GM12873 (cell line): ENCODE results near the gene CSRP1.

Experiments used
- TF ChIP-seq, protein P1 (sequence below): IDR thresholded peaks from 2 replicates; pipeline ENCODE4 v1.5.1; 2012; ENCODE audit warnings: low read depth, mild to moderate bottlenecking, moderate library complexity, low read length, control low read depth; ENCODE audit not compliant: insufficient read depth; ENCODE audit errors: missing control alignments

The CSRP1 gene

DNA sequence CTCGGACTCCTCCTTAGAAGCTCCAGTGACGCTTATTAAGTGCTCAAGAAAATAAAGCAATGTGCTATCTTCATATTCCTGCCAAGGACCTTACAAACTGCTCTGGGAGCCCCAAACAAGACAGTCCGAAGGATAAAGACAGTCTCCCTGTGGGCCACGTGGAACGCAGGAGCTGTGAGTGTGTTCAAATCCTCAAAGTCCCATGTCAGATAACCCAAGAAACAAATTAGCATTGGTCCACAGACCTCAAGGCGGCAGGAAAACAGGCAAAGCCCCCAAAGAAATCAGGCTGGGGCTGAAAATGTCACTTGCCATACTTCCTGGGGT, 29.0 kb upstream of the CSRP1 start:
- TF ChIP-seq, protein P1, sequence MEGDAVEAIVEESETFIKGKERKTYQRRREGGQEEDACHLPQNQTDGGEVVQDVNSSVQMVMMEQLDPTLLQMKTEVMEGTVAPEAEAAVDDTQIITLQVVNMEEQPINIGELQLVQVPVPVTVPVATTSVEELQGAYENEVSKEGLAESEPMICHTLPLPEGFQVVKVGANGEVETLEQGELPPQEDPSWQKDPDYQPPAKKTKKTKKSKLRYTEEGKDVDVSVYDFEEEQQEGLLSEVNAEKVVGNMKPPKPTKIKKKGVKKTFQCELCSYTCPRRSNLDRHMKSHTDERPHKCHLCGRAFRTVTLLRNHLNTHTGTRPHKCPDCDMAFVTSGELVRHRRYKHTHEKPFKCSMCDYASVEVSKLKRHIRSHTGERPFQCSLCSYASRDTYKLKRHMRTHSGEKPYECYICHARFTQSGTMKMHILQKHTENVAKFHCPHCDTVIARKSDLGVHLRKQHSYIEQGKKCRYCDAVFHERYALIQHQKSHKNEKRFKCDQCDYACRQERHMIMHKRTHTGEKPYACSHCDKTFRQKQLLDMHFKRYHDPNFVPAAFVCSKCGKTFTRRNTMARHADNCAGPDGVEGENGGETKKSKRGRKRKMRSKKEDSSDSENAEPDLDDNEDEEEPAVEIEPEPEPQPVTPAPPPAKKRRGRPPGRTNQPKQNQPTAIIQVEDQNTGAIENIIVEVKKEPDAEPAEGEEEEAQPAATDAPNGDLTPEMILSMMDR, result no peak

DNA sequence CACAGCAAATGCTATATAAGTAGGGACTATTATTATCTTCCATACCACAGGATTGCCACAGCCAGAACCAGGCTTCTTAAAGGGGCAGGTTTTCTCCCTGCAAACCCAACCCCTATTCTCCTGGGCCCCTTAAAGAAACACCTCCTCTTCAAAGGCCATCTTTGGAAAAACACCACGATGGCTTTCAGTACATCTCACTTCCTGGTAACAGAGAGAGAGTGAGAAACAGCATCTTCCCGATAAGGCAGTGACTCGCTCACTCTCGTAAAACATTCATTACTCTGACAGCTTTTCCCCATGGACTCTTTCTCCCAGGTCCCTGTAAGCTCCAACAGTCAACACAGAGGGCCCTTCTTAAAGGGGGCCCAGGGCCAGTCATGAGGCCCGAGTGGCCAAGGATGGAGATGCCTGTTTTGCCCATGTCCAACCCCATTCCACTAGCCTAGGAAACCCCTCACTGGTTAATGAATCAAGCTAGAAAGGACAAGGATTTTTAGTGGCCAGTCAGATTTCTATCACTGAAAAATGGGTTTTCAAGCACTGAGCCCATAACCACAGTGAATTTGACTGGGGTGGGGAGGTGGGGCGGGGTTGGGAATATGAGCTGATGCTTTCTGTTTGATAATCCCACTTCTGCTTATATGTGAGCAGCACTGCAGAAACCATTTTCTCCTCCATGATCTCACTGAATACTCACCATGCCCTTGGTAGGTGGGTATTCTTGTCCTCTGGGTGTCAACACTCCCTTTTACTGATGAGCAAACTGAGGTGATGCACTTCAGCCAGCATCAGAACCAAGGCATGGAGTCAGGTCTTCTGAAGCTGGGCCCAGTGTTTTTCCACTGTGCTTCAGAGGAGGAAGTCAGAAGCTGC, 28.4 kb upstream of the CSRP1 start:
- TF ChIP-seq, protein P1, result no peak

DNA sequence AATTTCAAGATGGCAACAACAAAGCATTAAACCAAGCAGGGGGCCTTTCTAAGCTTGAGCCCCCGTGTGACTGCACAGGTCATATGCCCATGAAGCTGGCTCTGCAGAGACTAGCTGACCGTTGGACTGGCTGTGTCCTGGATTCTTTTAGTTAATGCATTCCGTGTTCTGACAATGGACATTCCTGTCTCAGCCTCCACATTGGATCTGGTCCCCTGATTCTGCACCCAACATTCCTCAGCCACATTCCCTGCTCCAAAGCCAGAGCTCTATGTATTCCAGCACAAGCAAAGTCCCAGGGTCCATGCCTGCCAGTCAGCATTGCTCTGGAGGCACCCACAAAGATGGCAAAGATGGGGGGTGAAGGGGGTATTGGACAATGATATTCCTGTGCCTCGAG, 26.9 kb upstream of the CSRP1 start:
- TF ChIP-seq, protein P1, result no peak

DNA sequence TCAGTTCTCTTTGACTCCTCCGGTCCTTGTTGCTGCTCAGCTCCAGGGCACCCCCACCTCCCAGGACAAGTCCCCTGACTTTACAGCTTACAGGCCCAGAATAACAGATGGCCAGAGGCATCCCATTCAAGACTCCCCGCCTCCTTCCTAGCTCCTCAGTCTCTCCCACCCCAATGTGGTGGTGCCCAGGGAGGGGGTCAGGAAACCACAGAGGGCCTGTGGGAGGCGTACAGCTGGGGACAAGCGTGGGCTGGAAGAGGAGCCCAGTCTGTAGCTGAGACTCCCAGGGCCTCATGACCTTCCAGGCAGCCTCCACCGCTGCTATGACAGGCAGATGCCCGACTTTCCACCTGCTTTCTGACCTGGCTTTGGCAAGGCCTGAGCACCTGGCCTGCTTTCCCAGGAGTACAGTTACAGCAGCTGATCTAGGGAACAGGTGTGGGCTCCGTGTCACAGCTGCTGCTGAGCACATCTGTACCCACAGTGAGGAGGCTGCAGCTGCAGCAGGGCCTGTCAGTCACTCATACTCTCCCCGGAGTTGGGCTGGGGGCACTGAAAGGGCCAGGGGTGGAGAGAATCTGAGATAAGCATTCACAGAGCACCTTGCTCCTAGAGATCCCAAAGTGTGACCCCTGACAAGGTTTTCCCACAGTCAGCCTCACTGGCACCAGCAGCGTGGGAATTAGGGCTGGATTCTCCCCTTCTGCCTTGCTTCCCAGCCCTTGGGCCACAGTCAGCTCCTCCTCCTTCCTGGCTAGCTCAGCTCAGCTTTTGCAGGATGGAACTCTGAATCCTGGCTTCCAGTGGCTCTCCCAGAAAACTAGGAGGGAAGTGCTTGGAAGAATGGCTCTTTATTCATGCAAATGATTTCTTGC, 24.9 kb upstream of the CSRP1 start:
- TF ChIP-seq, protein P1, result no peak

DNA sequence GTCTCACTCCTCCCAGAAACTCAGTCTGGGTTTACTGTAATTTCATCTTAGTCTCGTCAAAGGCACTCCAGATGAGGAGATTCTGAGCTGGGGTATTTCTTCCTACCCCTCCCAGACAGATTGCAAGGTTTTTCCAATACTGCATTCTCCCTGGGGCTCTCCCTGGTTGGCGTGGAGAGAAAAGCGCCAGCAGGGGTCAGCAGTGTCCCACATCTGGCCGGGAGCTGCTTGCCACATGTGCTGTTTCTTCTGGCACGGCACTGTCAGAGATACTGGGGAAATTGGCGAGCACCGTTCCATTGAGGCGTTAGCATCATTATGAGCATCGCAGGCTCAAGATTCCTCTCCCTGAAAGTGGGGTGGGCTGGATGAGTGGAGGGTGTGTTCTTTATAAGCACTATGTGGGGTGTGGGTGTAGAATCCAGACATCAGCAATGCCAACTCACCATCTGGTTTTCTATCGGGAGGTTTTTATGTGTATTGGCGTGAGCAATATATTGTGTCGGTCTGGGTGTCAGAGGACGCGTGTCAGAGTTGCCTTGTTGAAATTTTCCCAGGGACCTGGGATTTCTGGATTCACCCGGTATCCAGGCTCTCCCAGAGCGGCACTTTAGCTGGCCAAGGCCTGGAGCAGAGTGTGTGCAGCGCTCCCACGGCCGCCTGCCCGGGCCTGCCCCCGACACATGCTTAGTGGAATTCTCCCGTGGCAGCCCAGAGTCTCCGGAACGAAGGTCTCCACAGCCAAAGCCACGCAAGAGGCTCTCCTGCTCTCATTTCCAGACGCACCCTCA, 24.0 kb upstream of the CSRP1 start:
- TF ChIP-seq, protein P1, result peak; percentile 75

DNA sequence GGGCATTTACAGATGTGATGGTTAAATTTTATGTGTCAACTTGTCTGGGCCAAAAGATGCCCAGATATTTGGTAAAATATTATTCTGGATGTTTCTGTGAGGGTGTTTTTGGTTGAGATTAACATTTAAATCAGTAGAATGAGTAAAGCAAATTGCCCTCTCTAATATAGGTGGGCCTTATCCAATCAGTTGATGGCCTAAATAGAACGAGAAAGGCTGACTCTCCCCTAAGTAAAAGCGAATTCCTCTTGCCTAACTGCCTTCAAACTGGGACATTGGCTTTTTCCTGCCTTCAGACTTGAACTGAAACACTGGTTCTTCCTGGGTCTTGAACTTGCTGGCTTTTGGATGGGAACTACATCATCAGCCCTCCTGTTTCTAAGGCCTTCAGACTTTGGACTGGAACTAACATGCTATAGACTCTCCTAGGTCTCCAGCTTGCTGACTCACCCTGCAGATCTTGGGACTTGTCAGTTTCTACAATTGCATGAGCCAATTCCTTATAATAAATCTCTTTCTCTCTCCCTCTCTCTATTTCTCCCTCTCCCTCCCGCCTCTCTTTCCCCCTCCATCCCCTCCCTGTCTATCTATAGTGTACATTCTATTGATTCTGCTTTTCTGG, 21.8 kb upstream of the CSRP1 start:
- TF ChIP-seq, protein P1, result no peak
